WTC11 (cell line): ENCODE measurements around the gene ESYT3. TPM values are rescaled to one million over a fixed set of nuclear protein-coding genes. Genes with fewer than 3 reads are reported as not detected.
"Not testable (repeated sequence)": the region's sequence is repeated elsewhere in the genome, so short reads cannot be mapped to it uniquely, and the experiment has no call there.

Experiments
- ATAC-seq: fragments of 200-7000 bp; cut with Tn5 transposase; 2 replicates; pipeline ENCODE4 v1.10.0; 2021; ENCODE audit warnings: mild to moderate bottlenecking, moderate library complexity
- CTCF ChIA-PET: fragments of 300-600 bp; sonication (Branson Sonifier 250); formaldehyde crosslinking; loops from one replicate; lab custom pipeline; 2021; ENCODE audit warnings: antibody characterized with exemption; lab: Charles Lee
- POLR2A ChIA-PET: fragments of 350-600 bp; sonication (Branson Sonifier 250); formaldehyde crosslinking; loops from one replicate; lab custom pipeline; 2021; ENCODE audit warnings: antibody characterized with exemption; lab: Charles Lee
- DNase-seq: peaks from one replicate; pipeline ENCODE4 v3.0.0; 2021; ENCODE audit warnings: low spot score
- H3K27ac Mint-ChIP-seq: 2 replicates; pipeline ENCODE4 v1.8.0; 2021; ENCODE audit warnings: mixed read lengths
- H3K27me3 Mint-ChIP-seq: 2 replicates; pipeline ENCODE4 v1.8.0; 2021; ENCODE audit warnings: low read depth, mild to moderate bottlenecking, moderate library complexity, mixed read lengths
- H3K36me3 Mint-ChIP-seq: 2 replicates; pipeline ENCODE4 v1.8.0; 2021; ENCODE audit warnings: mixed read lengths
- H3K4me1 Mint-ChIP-seq: 2 replicates; pipeline ENCODE4 v1.8.0; 2022; ENCODE audit warnings: mixed read lengths
- H3K4me3 Mint-ChIP-seq: 2 replicates; pipeline ENCODE4 v1.8.0; 2021; ENCODE audit warnings: mild to moderate bottlenecking, moderate library complexity, mixed read lengths
- H3K9me3 Mint-ChIP-seq: 2 replicates; pipeline ENCODE4 v1.8.0; 2021; ENCODE audit warnings: mixed read lengths
- JUN ChIP-seq: sonication (generic); formaldehyde crosslinking; IDR thresholded peaks from 2 replicates; pipeline ENCODE4 v1.8.0; 2023; ENCODE audit warnings: mild to moderate bottlenecking, missing genetic modification reagents
- KAT7 ChIP-seq: sonication (generic); formaldehyde crosslinking; IDR thresholded peaks from 2 replicates; pipeline ENCODE4 v1.8.1; 2023; ENCODE audit warnings: missing genetic modification reagents, mild to moderate bottlenecking, borderline replicate concordance
- RELA ChIP-seq: sonication (generic); formaldehyde crosslinking; IDR thresholded peaks from 2 replicates; pipeline ENCODE4 v1.8.1; 2022; ENCODE audit warnings: missing genetic modification reagents, mild to moderate bottlenecking, borderline replicate concordance
- SMAD3 ChIP-seq: sonication (generic); formaldehyde crosslinking; IDR thresholded peaks from 2 replicates; pipeline ENCODE4 v1.8.0; 2022; ENCODE audit warnings: missing genetic modification reagents, mild to moderate bottlenecking, borderline replicate concordance
- ZNF396 ChIP-seq: fragments of 250-450 bp; sonication (Bioruptor Pico); IDR thresholded peaks from 2 replicates; pipeline ENCODE4 v1.8.0; 2021; ENCODE audit warnings: mild to moderate bottlenecking, moderate library complexity, borderline replicate concordance
- ZNF423 ChIP-seq: fragments of 250-450 bp; sonication (Bioruptor Pico); IDR thresholded peaks from 2 replicates; pipeline ENCODE4 v2.1.2; 2022; ENCODE audit warnings: mild to moderate bottlenecking, moderate library complexity
- total RNA-seq: library from RNA; stranded (reverse); gene quantifications from 3 replicates; pipeline ENCODE4 v1.2.3, GENCODE V29; 2021
- TF ChIP-seq, protein P1 (sequence below): sonication (generic); formaldehyde crosslinking; conservative IDR thresholded peaks from 2 replicates; pipeline ENCODE4 v1.8.1; 2022; ENCODE audit warnings: mild to moderate bottlenecking, missing genetic modification reagents

The ESYT3 gene
- total RNA-seq, 1 experiment from 2014 or later: 6.4 TPM

DNA sequence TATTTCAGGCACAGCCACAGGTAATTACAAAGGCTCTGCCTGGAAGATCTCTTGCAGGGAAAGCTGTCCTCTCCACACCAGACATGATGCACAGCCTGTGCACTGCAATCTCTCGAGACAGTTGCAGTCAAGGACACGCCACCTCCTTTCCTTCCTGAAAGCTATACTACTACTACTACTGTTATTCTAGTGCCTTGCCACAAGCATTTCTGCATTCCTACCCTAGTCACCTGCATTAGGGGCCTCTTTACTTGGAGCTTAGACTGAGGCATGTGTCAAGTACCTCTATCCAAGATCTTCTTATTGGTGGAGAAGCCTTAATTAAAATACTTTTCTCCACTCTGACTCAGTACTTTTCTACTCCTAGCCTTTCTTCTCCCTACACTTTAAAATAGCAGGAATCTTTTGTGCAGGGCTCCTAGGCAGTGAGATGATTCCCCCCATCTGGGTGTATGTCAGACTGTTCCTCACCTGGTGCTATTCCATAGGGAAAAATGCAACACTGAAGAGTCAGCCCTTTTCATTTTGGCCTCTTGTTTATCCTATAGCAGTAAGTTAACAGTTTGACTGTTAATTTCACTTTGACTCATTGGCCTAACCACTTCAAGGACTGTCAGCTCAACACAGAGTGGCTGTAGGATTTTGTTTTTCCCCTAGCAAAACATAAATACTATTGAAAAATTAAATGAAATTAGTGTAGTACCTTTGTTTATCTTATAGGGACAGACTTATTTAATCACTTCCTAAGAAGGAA lies 78.9 kb downstream of the ESYT3 start:
- CTCF ChIA-PET: interaction anchor here (0.7 to 2.5 kb wide), 3 partner anchors 34 to 816 kb away, joined by 3 to 10 read pairs (median 9); no protein-coding TSS in a partner anchor
- POLR2A ChIA-PET: interaction anchor here (0.6 kb wide), 1 partner anchor 455 kb away, joined by 7 read pairs; no protein-coding TSS in a partner anchor
- no peak overlapping the region for H3K27ac Mint-ChIP-seq
- ATAC-seq: peak; percentile 36; the same call in 1 of the 2 replicates
- peaks cover 16% of the 10 kb centered on the region for H3K9me3 Mint-ChIP-seq
- TF ChIP-seq JUN (CRISPR knock-in tag) (no peak), RELA (CRISPR knock-in tag) (no peak), ZNF423 (CRISPR knock-in tag) (no peak), SMAD3 (no peak), ZNF396 (CRISPR knock-in tag) (no peak), KAT7 (CRISPR knock-in tag) (no peak)
- TF ChIP-seq, protein P1, sequence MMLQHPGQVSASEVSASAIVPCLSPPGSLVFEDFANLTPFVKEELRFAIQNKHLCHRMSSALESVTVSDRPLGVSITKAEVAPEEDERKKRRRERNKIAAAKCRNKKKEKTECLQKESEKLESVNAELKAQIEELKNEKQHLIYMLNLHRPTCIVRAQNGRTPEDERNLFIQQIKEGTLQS (CRISPR knock-in tag): no peak
- DNase-seq: no peak
- H3K36me3 Mint-ChIP-seq: peaks cover 26% of the 10 kb centered on the region
- H3K27me3 Mint-ChIP-seq: no peaks in the 10 kb centered on the region
- no peak overlapping the region for H3K4me3 Mint-ChIP-seq
- H3K4me1 Mint-ChIP-seq: peaks cover 10% of the 10 kb centered on the region

DNA sequence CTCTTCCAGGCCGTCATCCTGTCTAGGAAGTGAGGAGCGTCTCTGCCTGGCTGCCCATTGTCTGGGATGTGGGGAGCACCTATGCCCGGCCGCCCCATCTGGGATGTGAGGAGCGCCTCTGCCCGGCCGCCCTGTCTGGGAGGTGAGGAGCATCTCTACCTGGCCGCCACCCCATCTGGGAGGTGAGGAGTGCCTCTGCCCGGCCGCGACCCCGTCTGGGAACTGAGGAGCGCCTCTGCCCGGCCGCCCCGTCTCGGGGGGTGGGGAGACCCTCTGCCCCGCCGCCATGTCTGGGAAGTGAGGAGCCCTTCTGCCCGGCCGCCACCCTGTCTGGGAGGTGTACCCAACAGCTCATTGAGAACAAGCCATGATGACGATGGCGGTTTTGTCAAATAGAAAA lies 87.0 kb downstream of the ESYT3 start:
- H3K27ac Mint-ChIP-seq, POLR2A ChIA-PET, H3K4me1 Mint-ChIP-seq, H3K4me3 Mint-ChIP-seq, H3K27me3 Mint-ChIP-seq, CTCF ChIA-PET, DNase-seq, ATAC-seq: not testable (repeated sequence)
- peaks cover 77% of the 10 kb centered on the region for H3K36me3 Mint-ChIP-seq
- peaks cover 56% of the 10 kb centered on the region for H3K9me3 Mint-ChIP-seq

Other genes starting within 250 kb of the ESYT3 start
- gene ARMC8, start 247.3 kb upstream of the ESYT3 start, total RNA-seq: 38.6 to 44.9 TPM (median 38.7 TPM) in 3 replicates
- not detected in 3 replicates for gene NME9, start 104.8 kb upstream of the ESYT3 start, total RNA-seq
- gene MRAS, start 86.0 kb upstream of the ESYT3 start, total RNA-seq: 11.1 to 14.8 TPM (median 11.7 TPM) in 3 replicates
- 27.2 to 34.8 TPM (median 33.5 TPM) in 3 replicates for gene CEP70, start 159.6 kb downstream of the ESYT3 start, total RNA-seq
- 4.8 to 6.4 TPM (median 5.4 TPM) in 3 replicates for gene FAIM, start 174.2 kb downstream of the ESYT3 start, total RNA-seq